ENCODE measurements around the gene MRPL11. TPM values are rescaled to one million over a fixed set of nuclear protein-coding genes. Genes with fewer than 3 reads are reported as not detected.

MRPL11 gene
- total RNA-seq, 1 experiment from 2014 or later = 105 TPM

DNA sequence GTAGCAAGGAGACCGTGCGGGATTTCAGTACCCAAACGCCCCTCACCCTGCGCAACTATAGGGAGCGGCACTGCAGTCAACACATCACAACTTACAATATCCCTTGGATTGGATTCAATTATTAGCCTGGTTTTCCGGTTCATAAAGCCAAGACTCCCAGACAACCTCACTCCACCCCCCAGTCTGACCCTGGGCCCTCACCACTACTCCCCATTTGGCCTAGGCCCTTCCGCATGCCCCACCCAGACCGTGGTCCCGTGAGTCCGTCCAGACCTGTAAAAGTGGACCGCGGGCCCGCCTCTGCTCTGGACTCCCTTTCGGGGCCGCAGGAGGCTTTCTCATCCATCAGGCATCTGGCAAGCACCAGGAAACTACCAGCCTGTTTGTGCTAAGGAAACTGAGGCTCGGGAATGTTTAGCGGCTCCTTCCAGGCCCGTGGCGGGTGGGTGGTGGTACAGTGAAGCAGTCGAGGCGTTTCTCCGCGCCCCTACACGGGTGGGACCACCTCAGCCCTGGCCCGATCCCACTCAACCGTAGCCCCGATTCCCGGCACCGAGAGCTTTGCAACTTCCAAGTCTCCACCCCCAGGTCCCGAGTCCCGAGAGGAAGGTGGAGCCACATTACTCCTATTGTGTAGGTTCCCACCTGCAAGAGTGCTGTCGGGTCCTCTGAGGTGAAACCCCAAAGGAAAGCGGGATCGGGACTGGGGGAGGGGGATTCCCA is 40.9 kb upstream of the MRPL11 start:
- H3K4me1 Mint-ChIP-seq = peaks cover 25 to 29% of the 10 kb centered on the region in 2 experiments
- no peak overlapping the region for H4K91ac ChIP-seq (ENCODE audit: insufficient read length, low read depth, low read length)
- no peaks in the 10 kb centered on the region for H3K79me1 ChIP-seq (ENCODE audit: insufficient read depth, low read depth, low read length, poor library complexity, severe bottlenecking)
- H4K8ac ChIP-seq (replicated peaks; ENCODE audit: insufficient read length, low read depth, low read length) = no peak overlapping the region
- H3K4me3 Mint-ChIP-seq = peak overlapping the region; percentile 91 to 93
- peak overlapping the region; percentile 84 for H3K14ac ChIP-seq (ENCODE audit: insufficient read depth, low read length)
- no peaks in the 10 kb centered on the region for H3K79me2 ChIP-seq (ENCODE audit: insufficient read depth, low read length)
- peak overlapping the region; percentile 6 for H3K27ac ChIP-seq (ENCODE audit: insufficient read length, low read depth, low read length)
- H3K4me1 ChIP-seq (ENCODE audit: insufficient read depth, low read length) = no peaks in the 10 kb centered on the region
- peaks cover 13% of the 10 kb centered on the region for H3K23me2 ChIP-seq (ENCODE audit: insufficient read length, low read depth, low read length, poor library complexity, severe bottlenecking)
- H3K9me3 Mint-ChIP-seq = no peaks in the 10 kb centered on the region
- peak overlapping the region; percentile 89 for H2BK120ac ChIP-seq (ENCODE audit: low read depth, low read length, poor library complexity, severe bottlenecking)
- no peak overlapping the region for H2BK15ac ChIP-seq (ENCODE audit: low read depth, low read length)
- H4K20me1 ChIP-seq (ENCODE audit: control insufficient read depth, insufficient read depth, insufficient read length) = no peaks in the 10 kb centered on the region
- H3K27me3 Mint-ChIP-seq (ENCODE audit: low read depth) = no peaks in the 10 kb centered on the region
- H2BK12ac ChIP-seq (ENCODE audit: insufficient read length, low read depth, low read length) = no peak overlapping the region
- no peak overlapping the region for H4K5ac ChIP-seq (ENCODE audit: insufficient read length, low read depth, low read length)
- H3T11ph ChIP-seq (ENCODE audit: low read length) = no peak overlapping the region
- H3K9me3 ChIP-seq (ENCODE audit: control insufficient read depth, low read depth, low read length) = no peaks in the 10 kb centered on the region
- no peaks in the 10 kb centered on the region for H3K27me3 ChIP-seq (ENCODE audit: insufficient read depth, low read length)
- no peak overlapping the region for H2AFZ ChIP-seq (ENCODE audit: low read length)
- TF ChIP-seq, protein P1, sequence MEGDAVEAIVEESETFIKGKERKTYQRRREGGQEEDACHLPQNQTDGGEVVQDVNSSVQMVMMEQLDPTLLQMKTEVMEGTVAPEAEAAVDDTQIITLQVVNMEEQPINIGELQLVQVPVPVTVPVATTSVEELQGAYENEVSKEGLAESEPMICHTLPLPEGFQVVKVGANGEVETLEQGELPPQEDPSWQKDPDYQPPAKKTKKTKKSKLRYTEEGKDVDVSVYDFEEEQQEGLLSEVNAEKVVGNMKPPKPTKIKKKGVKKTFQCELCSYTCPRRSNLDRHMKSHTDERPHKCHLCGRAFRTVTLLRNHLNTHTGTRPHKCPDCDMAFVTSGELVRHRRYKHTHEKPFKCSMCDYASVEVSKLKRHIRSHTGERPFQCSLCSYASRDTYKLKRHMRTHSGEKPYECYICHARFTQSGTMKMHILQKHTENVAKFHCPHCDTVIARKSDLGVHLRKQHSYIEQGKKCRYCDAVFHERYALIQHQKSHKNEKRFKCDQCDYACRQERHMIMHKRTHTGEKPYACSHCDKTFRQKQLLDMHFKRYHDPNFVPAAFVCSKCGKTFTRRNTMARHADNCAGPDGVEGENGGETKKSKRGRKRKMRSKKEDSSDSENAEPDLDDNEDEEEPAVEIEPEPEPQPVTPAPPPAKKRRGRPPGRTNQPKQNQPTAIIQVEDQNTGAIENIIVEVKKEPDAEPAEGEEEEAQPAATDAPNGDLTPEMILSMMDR (conservative IDR thresholded peaks at IDR 0.05) = no peak
- no peak for DNase-seq
- H3K56ac ChIP-seq (ENCODE audit: insufficient read length, low read depth, low read length) = no peak overlapping the region
- H3K27ac Mint-ChIP-seq = peak overlapping the region; percentile 73 to 98 (median 74); a peak in 5 of 7 replicates
- H2BK20ac ChIP-seq (ENCODE audit: low read depth, low read length, poor library complexity, severe bottlenecking) = no peak overlapping the region
- peak overlapping the region; percentile 55 for H3K18ac ChIP-seq (ENCODE audit: insufficient read length, low read depth, low read length)
- peak overlapping the region; percentile 52 for H3K4me2 ChIP-seq (ENCODE audit: insufficient read depth, insufficient read length, low read length)
- peaks cover 0 to 17% (median 14%) of the 10 kb centered on the region in 3 experiments; a peak in 5 of 7 replicates for H3K36me3 Mint-ChIP-seq (ENCODE audit: insufficient read depth in 1 of 3, low read depth in 3 of 3)
- H2BK5ac ChIP-seq (ENCODE audit: insufficient read length, low read length) = no peak overlapping the region
- H2AK5ac ChIP-seq (ENCODE audit: insufficient read length, low read length) = no peak overlapping the region
- WGBS (ENCODE audit: extremely low coverage, insufficient read length, low lambda C conversion rate) = no CpG with 5 or more reads among the region's 34 CpGs
- H3K9ac ChIP-seq (ENCODE audit: extremely low read depth, insufficient read length, low read length) = peak overlapping the region; percentile 85
- H3K4ac ChIP-seq (ENCODE audit: low read depth, low read length) = no peak overlapping the region
- no peak overlapping the region for H3K23ac ChIP-seq (ENCODE audit: insufficient read length, low read depth, low read length)
